ENCODE results near the gene BCL11A. TPM values are rescaled to one million over a fixed set of nuclear protein-coding genes. Genes with fewer than 3 reads are reported as not detected.

BCL11A gene
- polyA plus RNA-seq, 3 donors = 8.7 to 15.6 (median 11.1) TPM

- Mint-ChIP-seq H3K4me1 (peaks cover 19% of the 10 kb centered on the region), H3K4me3 (no peak overlapping the region), H3K36me3 (no peaks in the 10 kb centered on the region), H3K9me3 (peaks cover 0 to 3% (median 0%) of the 10 kb centered on the region in 7 donors), H3K27me3 (ENCODE audit: low read depth in 3 of 3) (peaks cover 0 to 6% (median 0%) of the 10 kb centered on the region in 3 donors), H3K27ac (no peak overlapping the region)
- Histone ChIP-seq H3K9me3 (replicated peaks in 1 of 2; ENCODE audit: control insufficient read depth in 1 of 2, insufficient read depth in 1 of 2, low read length in 2 of 2) (no peaks in the 10 kb centered on the region), H3K4me2 (replicated peaks; ENCODE audit: extremely low read depth, low read length, poor library complexity, severe bottlenecking) (no peak overlapping the region), H3K79me2 (ENCODE audit: insufficient read depth, low read length) (no peaks in the 10 kb centered on the region), H3K9ac (ENCODE audit: insufficient read depth, low read length, poor library complexity, severe bottlenecking) (no peak overlapping the region), H3K27ac (ENCODE audit: low read depth in 1 of 2, low read length in 2 of 2) (no peak overlapping the region), H3K36me3 (replicated peaks in 1 of 2; ENCODE audit: control insufficient read depth in 1 of 2, insufficient read depth in 2 of 2, low read length in 2 of 2) (no peaks in the 10 kb centered on the region), H3K4me3 (replicated peaks in 1 of 3; ENCODE audit: low read depth in 2 of 3, low read length in 3 of 3) (no peak overlapping the region), H4K20me1 (ENCODE audit: insufficient read depth, low read length) (no peaks in the 10 kb centered on the region), H2AFZ (ENCODE audit: insufficient read depth, low read depth, low read length, poor library complexity, severe bottlenecking) (no peak overlapping the region), H3K27me3 (ENCODE audit: control insufficient read depth in 2 of 2, insufficient read depth in 2 of 2, low read length in 2 of 2) (no peaks in the 10 kb centered on the region), H3K4me1 (ENCODE audit: control insufficient read depth in 1 of 2, insufficient read depth in 2 of 2, low read length in 2 of 2) (peaks cover 1 to 2% of the 10 kb centered on the region in 2 donors)
- intact Hi-C loops (cut with micrococcal nuclease) = no loop called here
- 98% methylated on average over 4 of the region's 4 CpGs for WGBS (ENCODE audit: insufficient coverage)
- TF ChIP-seq CTCF (IDR thresholded peaks at IDR 0.05) = no peak
- DNase-seq = no peak
Observed at GRCh38 chr2:60429681-60430080, 123.8 kb downstream of the BCL11A start.

GRCh38 chr2:60426880-60427279 is 126.6 kb downstream of the BCL11A start:
- peaks cover 0 to 2% (median 0%) of the 10 kb centered on the region in 3 donors for H3K27me3 Mint-ChIP-seq (ENCODE audit: low read depth in 3 of 3)
- H3K36me3 ChIP-seq (replicated peaks in 1 of 2; ENCODE audit: control insufficient read depth in 1 of 2, insufficient read depth in 2 of 2, low read length in 2 of 2) = no peaks in the 10 kb centered on the region
- H4K20me1 ChIP-seq (ENCODE audit: insufficient read depth, low read length) = no peaks in the 10 kb centered on the region
- no peak for TF ChIP-seq CTCF (IDR thresholded peaks at IDR 0.05)
- H3K4me3 ChIP-seq (replicated peaks in 1 of 3; ENCODE audit: low read depth in 2 of 3, low read length in 3 of 3) = no peak overlapping the region
- WGBS (ENCODE audit: insufficient coverage) = 100% methylated on average over 1 of the region's 7 CpGs
- H3K4me3 Mint-ChIP-seq = no peak overlapping the region
- DNase-seq = no peak
- no peak overlapping the region for H3K9ac ChIP-seq (ENCODE audit: insufficient read depth, low read length, poor library complexity, severe bottlenecking)
- H3K36me3 Mint-ChIP-seq = no peaks in the 10 kb centered on the region
- H2AFZ ChIP-seq (ENCODE audit: insufficient read depth, low read depth, low read length, poor library complexity, severe bottlenecking) = no peak overlapping the region
- peaks cover 11 to 14% of the 10 kb centered on the region in 2 donors for H3K4me1 ChIP-seq (ENCODE audit: control insufficient read depth in 1 of 2, insufficient read depth in 2 of 2, low read length in 2 of 2)
- peak overlapping the region in 1 of 7 donors; percentile 26 for H3K27ac Mint-ChIP-seq
- peaks cover 22% of the 10 kb centered on the region for H3K4me1 Mint-ChIP-seq
- no peaks in the 10 kb centered on the region for H3K9me3 ChIP-seq (replicated peaks in 1 of 2; ENCODE audit: control insufficient read depth in 1 of 2, insufficient read depth in 1 of 2, low read length in 2 of 2)
- intact Hi-C loops (cut with micrococcal nuclease) = no loop called here
- no peak overlapping the region for H3K4me2 ChIP-seq (replicated peaks; ENCODE audit: extremely low read depth, low read length, poor library complexity, severe bottlenecking)
- no peaks in the 10 kb centered on the region for H3K27me3 ChIP-seq (ENCODE audit: control insufficient read depth in 2 of 2, insufficient read depth in 2 of 2, low read length in 2 of 2)
- H3K27ac ChIP-seq (ENCODE audit: low read depth in 1 of 2, low read length in 2 of 2) = no peak overlapping the region
- no peaks in the 10 kb centered on the region for H3K79me2 ChIP-seq (ENCODE audit: insufficient read depth, low read length)
- peaks cover 0 to 3% (median 0%) of the 10 kb centered on the region in 7 donors for H3K9me3 Mint-ChIP-seq
